DMS53 treated with DMSO at 0.1 percent for 48 hours (cell line): ENCODE data around the gene GAPDH.
"Not testable (repeated sequence)": the region's sequence is repeated elsewhere in the genome, so short reads cannot be mapped to it uniquely, and the experiment has no call there.

Experiments
- DNase-seq: peaks from one replicate; lab custom pipeline; 2025; ENCODE audit not compliant: unreplicated experiment; lab: John Stamatoyannopoulos, UW

The GAPDH gene

DNA sequence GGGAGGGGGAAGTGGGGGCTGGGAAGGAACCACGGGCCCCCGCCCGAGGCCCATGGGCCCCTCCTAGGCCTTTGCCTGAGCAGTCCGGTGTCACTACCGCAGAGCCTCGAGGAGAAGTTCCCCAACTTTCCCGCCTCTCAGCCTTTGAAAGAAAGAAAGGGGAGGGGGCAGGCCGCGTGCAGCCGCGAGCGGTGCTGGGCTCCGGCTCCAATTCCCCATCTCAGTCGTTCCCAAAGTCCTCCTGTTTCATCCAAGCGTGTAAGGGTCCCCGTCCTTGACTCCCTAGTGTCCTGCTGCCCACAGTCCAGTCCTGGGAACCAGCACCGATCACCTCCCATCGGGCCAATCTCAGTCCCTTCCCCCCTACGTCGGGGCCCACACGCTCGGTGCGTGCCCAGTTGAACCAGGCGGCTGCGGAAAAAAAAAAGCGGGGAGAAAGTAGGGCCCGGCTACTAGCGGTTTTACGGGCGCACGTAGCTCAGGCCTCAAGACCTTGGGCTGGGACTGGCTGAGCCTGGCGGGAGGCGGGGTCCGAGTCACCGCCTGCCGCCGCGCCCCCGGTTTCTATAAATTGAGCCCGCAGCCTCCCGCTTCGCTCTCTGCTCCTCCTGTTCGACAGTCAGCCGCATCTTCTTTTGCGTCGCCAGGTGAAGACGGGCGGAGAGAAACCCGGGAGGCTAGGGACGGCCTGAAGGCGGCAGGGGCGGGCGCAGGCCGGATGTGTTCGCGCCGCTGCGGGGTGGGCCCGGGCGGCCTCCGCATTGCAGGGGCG lies at the start of gene GAPDH:
GAPDH (plus strand) TSS at position 595 of the 772 bp plus-strand sequence. CDS start 316 bp downstream, outside the sequence.
- DNase-seq: peak; percentile 99

DNA sequence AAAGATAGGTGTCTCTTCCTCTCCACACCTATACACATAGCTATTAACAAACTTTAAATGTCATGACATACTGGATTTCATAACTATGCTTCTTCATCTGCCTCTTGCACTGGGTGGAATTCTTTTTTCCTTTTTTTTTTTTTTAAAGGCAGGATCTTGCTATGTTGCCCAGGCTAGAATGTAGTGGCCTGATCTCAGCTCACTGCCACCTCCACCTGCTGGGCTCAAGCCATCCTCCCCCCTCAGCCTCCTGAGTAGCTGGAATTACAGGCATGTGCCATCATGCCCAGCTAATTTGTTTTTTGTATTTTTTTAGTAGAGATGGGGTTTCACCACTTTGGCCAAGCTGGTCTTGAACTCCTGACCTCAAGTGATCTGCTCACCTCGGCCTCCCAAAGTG lies 46.1 kb upstream of the GAPDH start:
- DNase-seq: no peak

DNA sequence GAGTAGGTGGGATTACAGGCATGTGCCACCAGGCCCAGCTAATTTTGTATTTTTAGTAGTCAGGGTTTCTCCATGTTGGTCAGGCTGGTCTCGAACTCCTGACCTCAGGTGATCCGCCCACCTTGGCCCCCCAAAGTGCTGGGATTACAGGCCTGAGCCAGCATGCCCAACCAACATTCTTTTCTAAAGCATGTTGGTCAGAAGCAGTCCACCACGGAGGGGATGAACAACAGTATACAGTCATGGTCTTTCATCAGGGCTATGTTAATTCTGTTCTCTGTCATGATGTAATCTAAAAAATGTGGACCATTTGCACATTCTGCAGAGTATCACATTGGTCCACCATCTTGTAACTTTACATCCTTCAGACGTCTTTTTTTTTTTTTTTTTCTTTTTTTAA lies 44.9 kb upstream of the GAPDH start:
- DNase-seq: no peak

DNA sequence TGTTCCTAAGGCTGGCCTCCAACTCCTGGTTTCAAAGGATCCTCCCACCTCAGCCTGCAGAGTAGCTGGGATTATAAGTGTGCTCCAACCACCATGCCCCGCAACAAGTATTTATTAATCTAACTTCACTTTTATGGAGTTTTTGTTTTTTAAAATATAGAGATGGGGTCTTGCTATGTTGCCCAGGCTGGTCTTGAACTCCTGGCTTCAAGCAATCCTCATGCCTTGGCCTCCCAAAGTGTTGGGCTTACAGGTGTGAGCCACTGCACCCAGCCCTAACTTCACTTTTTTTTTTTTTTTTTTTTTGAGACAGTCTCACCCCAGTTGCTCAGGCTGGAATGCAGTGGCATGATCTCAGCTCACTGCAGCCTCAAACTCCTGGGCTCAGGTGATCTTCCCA lies 43.6 kb upstream of the GAPDH start:
- not testable (repeated sequence) for DNase-seq

DNA sequence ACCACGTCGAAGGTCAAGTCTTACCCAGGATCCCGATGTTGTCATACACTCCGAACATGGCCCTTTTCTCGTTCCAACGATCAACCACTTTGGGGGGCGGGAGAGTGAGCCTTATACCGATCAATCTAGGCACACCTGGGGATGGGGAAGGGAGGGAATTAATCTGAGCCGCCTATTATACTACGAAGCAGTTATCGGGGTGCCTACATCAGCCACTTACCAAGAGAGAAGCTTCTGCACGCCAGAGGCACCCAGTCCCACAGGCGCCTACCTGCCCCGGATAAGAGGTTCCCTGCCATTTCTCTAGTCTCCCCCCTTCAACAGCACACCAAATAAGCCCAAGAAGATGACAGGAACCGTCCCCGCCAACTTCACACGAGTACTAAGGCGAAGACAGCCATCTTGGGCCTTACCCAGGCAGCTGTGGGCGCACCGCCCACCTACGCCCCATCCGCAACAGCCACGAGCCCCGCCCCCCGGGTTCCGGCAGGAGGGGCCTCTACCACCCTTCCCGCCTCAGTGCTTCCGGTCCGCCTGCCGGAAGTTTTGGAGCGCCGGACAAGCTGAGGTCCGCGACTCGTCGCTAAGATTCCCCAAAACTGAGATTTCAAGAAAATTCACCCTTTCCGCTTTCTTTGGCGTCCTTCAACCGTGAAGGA lies 41.4 kb upstream of the GAPDH start, which contains the start of gene MRPL51:
MRPL51 (minus strand) TSS at position 425 of the 659 bp plus-strand sequence; CDS start at position 299, 126 bp downstream.
- peak; percentile 98 for DNase-seq

DNA sequence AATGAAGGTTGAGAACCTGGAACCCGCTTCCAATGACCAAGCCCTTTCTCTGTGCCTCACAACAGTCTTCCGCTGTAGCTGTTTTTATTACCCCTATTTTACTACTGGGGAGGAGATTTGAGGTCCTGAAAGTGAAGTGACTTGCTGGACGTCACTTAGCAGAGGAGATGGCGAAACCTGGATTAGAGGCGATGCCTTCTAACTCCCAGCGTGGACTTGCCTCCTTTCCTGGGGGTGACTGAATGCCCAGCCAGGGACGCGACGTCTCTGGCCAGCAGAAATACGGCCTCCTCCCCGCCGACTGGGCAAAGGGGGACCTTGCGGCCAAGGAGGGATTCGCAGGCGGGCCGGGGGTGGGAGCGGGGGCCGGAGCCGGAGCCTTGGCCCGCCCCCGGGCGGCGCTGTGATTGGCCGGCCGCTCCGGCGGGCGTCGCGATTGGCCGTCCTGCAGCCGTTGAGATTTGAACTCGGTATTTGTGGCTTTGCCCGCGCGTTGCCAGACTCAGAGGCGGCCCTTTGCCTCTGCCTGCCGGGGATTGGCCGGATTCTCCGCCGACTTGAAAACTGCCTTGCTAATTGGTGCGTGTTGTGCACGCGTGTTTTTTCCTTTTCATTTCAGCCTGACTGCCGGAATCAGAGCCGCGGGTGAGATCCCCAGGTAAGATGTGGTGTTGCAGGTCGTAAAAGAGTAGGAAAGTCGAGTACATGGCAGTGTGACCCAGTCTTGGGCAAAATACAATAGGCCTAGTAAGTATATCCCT lies 40.6 kb upstream of the GAPDH start, which contains the start of gene NCAPD2:
NCAPD2 (plus strand) TSS at position 606 of the 761 bp plus-strand sequence. CDS start 997 bp downstream, outside the sequence.
- peak; percentile 100 for DNase-seq

DNA sequence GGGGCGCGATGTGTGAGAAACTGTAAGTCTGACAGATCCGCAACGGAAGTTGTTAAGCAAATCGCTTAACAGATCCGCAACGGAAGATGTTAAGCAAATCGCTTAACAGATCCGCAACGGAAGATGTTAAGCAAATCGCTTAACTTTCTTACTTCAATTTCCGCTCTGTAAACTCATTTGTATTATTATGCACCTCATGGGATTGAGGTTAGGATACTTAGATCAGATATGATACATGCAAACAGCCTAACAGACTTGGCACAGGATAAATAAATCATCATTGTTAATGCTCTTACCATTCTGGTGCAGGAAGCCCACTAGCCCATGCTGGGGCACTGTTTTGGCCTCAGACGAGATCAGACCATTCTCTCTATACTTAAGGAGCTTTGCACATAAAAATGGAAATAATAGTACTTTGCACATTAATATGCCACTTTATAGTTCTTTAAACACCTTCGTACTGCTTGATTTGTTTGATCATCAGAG lies 40.0 kb upstream of the GAPDH start:
- DNase-seq: no peak

DNA sequence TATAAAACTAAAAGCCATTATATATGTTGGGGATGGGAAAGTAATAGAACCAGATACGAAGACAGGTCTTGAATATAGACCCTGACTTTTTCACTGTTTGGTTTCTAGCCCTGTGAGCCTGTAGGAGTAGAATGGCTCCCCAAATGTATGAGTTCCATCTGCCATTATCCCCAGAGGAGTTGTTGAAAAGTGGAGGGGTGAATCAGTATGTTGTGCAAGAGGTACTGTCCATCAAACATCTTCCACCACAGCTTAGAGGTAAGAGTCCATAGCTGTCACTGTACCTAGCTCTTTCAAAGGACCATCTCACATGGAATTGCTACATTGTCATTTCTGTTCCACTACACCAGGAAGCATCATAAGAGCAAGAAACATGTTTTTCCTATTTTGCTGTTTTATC lies 39.3 kb upstream of the GAPDH start:
- no peak for DNase-seq

DNA sequence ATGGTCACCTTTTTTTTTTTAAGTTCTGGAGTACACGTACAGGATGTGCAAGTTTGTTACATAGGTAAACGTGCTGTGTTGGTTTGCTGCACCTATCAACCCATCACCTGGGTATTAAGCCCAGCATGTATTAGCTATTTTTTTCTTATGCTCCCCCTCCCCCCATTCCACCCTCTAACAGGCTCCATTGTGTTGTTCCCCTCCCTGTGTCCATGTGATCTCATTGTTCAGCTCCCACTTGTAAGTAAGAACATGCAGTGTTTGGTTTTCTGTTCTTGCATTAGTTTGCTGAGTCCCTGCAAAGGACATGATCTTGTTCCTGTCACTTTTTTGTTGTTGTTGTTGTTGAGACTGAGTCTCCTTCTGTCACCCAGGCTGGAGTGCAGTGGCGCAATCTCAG lies 37.0 kb upstream of the GAPDH start:
- not testable (repeated sequence) for DNase-seq

DNA sequence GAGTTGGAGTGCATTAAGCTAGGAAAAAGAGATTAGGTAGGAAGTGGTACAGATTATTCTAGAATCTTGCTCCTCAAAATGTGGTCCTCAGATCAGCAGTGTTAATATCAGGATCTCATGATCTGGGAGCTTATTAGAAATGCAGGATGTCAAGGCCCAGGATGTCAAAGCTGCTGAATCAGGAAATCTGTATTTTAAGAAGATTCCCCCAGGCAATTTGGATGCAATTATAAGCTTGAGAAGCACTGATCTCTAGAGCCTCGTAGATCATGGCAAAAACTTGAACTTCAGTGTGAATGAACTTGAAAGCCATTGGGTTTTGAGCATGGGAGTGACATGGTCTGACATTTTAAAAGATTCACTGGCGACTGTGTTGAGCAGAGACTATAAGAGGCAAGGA lies 33.9 kb upstream of the GAPDH start:
- no peak for DNase-seq

DNA sequence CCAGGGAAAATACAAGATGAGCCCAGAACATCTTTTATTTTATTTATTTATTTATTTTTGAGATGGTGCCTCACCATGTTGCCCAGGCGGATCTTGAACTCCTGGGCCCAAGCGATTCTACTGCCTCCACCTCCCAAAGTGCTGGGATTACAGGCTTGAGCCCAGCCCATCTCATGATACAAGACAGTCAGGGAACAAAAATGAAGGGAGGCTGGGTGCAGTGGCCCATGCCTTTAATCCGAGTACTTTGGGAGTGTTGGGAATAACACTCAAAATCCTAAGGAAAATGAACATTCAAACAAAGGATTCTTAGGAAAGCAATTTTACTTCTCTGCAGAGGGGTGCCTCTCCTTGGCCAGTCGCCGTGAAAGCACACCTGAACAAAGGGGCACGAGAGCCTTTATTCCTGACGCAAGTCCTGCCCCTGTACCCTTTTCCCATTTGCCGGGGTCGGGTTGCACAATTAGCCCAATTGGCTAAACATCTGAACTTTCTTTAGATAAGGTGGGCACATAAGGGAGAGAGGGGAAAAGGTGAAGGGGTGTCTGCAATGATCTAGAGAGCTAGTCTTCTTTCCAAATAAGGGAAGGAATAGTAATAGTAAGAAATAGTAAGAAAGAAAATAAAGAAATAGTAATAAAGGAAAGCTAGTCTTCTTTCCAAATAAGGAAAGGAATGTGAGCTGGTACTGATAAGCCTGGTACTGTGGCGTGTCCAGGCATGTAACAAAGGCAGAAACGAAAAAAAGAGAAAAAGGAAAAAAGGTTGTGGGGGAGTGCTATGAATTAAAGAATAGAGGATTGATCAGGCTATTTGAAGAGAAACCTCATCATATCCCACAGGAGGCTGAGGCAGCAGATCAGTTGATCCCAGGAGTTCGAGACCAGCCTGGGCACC lies 27.0 kb upstream of the GAPDH start:
- DNase-seq: no peak

DNA sequence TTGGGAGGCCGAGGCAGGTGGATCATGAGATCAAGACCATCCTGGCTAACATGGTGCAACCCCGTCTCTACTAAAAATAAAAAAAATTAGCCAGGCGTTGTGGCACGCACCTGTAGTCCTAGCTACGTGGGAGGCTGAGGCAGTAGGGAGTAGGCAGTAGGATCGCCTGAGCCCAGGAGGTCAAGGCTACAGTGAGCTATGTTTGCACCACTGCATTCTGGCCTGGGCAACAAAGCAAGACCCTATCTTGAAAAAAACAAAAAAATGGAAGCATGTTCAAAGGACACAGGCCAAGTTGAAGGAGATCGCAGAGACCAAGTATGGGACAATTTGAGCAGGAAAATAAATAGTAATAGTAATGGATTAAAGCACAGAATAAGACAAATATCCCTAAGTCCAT lies 26.2 kb upstream of the GAPDH start:
- DNase-seq: no peak

DNA sequence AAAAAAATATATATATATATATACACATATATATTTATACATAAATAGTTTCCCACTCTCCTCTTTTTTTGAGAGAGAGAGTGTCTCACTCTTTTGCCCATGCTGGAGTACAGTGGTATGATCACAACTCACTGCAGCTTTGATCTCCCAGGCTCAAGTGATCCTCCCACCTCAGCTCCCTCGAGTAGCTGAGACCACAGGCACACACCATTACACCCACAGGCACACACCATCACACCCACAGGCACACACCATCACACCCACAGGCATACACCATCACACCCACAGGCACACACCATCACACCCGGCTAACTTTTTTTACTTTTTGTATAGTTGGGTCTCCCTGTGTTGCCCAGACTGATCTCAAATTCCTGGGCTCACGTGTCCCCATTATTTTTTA lies 14.1 kb upstream of the GAPDH start:
- no peak for DNase-seq

DNA sequence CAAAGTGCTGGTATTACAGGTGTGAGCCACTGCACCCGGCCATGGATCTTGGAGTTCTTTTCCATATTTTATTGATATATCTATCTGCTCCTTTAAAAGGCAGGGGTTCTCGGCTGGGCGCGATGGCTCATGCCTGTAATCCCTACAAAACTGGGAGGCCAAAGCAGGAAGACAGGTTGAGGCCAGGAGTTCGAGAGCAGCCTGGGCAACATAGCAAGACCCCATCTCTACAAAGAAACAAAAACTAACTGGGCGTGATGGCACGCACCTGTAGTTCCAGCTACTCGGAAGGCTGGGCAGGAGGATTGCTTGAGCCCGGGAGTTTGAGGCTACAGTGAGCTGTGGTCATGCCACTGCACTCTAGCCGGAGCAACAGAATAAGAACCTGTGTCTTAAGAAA lies 12.1 kb upstream of the GAPDH start:
- DNase-seq: no peak

DNA sequence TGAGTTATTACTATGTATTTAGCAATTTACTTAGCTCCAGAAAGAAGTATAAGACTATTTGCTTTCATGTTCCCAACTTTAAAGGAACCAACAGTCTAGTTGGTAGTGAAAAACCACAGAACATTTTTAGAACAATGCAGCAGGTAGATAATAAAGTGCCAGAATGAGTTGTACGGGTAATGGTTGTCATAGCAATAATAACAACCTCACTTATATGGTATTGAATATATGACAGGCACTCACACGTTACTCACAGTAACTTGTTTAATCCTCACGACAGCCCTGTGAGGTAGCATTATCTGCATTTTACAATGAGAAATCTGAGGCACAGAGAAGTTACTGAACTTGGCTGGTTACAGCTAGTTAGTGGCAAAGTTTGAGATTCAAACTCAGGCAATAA lies 10.6 kb upstream of the GAPDH start:
- no peak for DNase-seq

DNA sequence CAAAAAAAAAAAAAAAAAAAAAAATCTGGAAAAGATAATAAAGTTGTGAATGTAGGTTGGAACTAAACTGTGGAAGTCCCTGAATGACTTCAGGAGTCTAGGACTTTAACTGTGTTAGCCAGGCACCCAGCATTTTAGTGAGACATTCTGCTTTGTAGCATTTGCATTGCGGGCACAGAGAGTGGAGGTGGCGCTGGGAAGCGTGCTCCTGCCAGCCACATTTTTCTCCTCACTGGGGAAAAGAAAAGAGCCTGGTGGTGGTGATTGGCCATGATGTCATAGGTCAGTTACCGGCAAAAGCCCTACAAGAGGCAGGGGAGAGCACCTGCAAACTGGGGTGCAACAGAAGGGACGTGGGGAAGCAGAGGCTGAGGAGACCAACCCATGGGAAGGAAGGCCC lies 9.7 kb upstream of the GAPDH start:
- no peak for DNase-seq

DNA sequence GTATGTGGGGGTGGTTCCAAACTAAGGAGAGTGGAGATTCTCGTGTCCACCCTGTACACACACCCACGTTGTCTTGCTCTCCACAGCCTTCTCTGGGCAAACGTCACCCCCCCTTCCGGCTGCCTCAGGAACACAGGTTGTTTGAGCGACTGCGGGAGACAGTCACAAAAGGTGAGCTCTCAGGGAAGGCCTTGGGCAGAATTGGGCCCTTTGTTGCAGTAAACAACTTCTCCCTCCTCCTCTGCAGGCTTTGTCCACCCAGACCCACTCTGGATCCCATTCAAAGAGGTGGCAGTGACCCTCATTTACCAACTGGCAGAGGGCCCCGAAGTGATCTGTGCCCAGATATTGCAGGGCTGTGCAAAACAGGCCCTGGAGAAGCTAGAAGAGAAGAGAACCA lies 8.1 kb upstream of the GAPDH start:
- no peak for DNase-seq

DNA sequence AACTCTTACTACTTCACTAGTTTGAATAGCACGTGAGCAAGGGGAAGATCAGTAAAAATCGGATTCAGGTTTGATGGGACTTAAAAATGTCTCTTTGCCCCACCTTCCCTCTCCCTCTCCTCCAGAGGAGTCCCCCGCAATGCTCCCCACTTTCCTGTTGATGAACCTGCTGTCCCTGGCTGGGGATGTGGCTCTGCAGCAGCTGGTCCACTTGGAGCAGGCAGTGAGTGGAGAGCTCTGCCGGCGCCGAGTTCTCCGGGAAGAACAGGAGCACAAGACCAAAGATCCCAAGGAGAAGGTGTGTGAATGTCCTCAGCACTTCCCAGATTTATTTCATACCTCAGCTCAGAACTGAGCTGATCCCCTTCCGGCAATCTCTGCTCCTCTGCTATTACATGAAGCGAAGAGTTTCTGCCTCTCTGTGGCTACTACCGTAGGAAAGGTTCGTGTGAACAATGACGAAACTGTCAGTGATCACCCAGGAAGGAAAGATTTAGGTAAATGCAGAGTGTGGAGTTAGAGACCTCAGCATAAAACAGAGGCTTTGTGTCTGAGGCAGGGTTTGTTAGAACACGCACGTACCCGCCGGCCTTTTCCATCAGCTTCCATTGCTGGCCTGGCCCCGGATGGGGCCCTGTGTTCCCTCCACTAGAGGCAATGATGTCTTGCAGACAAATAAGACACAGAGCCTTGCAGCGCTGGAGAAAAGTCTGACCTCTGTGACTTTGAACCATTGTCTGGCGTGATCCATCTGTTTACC lies 7.4 kb upstream of the GAPDH start:
- DNase-seq: no peak

DNA sequence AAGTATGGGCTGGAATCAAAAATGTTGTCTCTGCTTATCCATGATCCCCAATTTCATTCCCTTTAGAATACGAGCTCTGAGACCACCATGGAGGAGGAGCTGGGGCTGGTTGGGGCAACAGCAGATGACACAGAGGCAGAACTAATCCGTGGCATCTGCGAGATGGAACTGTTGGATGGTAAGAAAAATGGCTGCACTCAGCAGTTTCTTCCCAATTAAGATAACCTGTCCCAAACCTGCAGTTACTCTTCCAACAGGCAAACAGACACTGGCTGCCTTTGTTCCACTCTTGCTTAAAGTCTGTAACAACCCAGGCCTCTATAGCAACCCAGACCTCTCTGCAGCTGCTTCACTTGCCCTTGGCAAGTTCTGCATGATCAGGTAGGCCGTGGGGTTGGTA lies 6.6 kb upstream of the GAPDH start:
- DNase-seq: no peak
